ENCODE measurements around the gene SLFNL1. TPM values are rescaled to one million over a fixed set of nuclear protein-coding genes. Genes with fewer than 3 reads are reported as not detected.
A peak's percentile ranks its signal among the peaks of the same experiment; 100 is the strongest.

Gene SLFNL1
- 0.40 TPM for polyA plus RNA-seq (2013)

DNA sequence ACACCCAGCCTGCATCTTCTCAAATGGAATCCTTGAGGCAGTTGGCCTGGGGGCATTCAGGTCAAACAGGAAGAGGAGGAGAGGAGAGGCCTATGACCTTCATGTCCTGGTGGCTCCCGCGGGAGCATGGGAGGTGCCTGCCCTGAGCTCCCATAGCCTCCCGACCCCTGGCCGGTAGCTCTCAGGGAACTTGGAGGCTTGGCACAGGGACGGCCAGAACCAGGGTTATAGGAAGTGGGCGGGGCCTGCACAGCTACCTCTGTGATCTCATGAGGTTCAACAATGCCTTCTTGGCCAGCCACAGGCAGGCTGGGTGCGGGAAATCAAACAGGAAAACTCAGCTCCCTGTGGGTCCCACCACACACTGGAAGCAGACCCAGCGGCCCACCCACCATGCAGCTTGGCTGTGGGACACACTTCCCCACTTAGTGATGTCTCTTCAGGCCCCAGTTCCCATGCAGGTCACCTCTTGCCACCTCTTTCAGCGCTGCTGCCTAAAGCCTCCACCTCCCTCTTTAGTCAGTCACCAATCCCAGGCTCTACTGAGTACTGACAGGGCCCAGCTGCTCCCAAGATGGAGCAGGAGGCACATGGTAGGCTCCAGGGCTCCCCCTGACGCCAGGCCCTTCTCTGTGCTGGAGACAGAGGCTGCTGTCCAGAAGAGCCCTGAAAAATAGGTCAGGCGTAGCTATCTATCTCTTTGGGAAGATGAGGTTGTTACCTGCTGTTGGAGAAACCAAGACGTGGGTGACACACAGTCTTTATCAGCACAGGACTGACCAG is at the start of gene SLFNL1:
Gene SLFNL1, minus strand, starts transcription at position 200 of the 783 bp plus-strand sequence. CDS start 1,065 bp downstream, outside the sequence.
- CTCF ChIA-PET = interaction anchor here (2.9 kb wide), 1 partner anchor 18 kb away, joined by 10 read pairs; no protein-coding TSS in a partner anchor
- H3K4me1 ChIP-seq (ENCODE audit: control extremely low read depth in 1 of 4, control insufficient read depth in 4 of 4, insufficient read depth in 4 of 4, low read length in 3 of 4) = peaks cover 0 to 5% (median 0%) of the 10 kb centered on the region in 4 experiments
- no peaks in the 10 kb centered on the region for H3K27me3 ChIP-seq (replicated peaks in 2 of 5; ENCODE audit: control insufficient read depth in 4 of 5, insufficient read depth in 5 of 5, low read length in 4 of 5)
- H3K36me3 ChIP-seq (ENCODE audit: control insufficient read depth in 4 of 4, insufficient read depth in 4 of 4, low read length in 3 of 4) = peaks cover 5 to 58% (median 33%) of the 10 kb centered on the region in 4 experiments
- 82% methylated on average over 12 of the region's 12 CpGs for WGBS (ENCODE audit: insufficient coverage)
- POLR2A ChIA-PET = no interaction called here
- H3K27ac ChIP-seq (ENCODE audit: insufficient read depth in 1 of 2, low read depth in 1 of 2, low read length in 2 of 2, poor library complexity in 1 of 2, severe bottlenecking in 2 of 2) = no peak within 1 kb of the TSS
- H3K9me3 ChIP-seq (ENCODE audit: control extremely low read depth in 1 of 5, control insufficient read depth in 4 of 5, insufficient read depth in 2 of 5, low read depth in 1 of 5, low read length in 4 of 5) = no peaks in the 10 kb centered on the region
- no peak for DNase-seq
- no peak within 1 kb of the TSS for H3K4me3 ChIP-seq (ENCODE audit: control insufficient read depth in 1 of 7, extremely low read depth in 1 of 7, insufficient read depth in 4 of 7, low read depth in 2 of 7, low read length in 6 of 7)

DNA sequence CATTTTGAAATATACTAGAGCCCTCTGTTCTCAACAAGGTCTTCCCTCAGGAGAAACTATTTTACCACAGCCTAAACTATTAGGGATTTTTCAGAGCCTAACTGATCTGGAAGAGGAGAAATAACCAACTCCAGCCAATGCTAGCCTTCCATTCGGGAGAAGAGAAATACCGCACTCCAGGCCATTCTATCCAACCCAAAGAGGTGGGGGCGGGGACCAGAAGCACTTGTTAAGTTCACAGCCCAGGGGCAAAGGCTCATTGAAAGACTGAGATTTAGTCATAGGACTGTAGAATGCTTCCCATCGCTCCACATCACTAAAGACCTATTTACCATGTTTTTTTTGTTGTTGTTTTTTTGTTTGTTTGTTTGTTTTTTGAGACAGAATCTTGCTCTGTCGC is 35.4 kb upstream of the SLFNL1 start:
- H3K4me3 ChIP-seq (ENCODE audit: control insufficient read depth in 1 of 7, extremely low read depth in 1 of 7, insufficient read depth in 4 of 7, low read depth in 2 of 7, low read length in 6 of 7) = no peak overlapping the region
- no peaks in the 10 kb centered on the region for H3K27me3 ChIP-seq (replicated peaks in 2 of 5; ENCODE audit: control insufficient read depth in 4 of 5, insufficient read depth in 5 of 5, low read length in 4 of 5)
- peaks cover 19 to 62% (median 41%) of the 10 kb centered on the region in 4 experiments for H3K36me3 ChIP-seq (ENCODE audit: control insufficient read depth in 4 of 4, insufficient read depth in 4 of 4, low read length in 3 of 4)
- H3K27ac ChIP-seq (ENCODE audit: insufficient read depth in 1 of 2, low read depth in 1 of 2, low read length in 2 of 2, poor library complexity in 1 of 2, severe bottlenecking in 2 of 2) = no peak overlapping the region
- H3K9me3 ChIP-seq (ENCODE audit: control extremely low read depth in 1 of 5, control insufficient read depth in 4 of 5, insufficient read depth in 2 of 5, low read depth in 1 of 5, low read length in 4 of 5) = peaks cover 0 to 11% (median 0%) of the 10 kb centered on the region in 5 experiments
- ChIA-PET CTCF (no interaction called here), POLR2A (no interaction called here)
- no peak for DNase-seq
- peaks cover 0 to 5% (median 0%) of the 10 kb centered on the region in 4 experiments for H3K4me1 ChIP-seq (ENCODE audit: control extremely low read depth in 1 of 4, control insufficient read depth in 4 of 4, insufficient read depth in 4 of 4, low read length in 3 of 4)
- WGBS (ENCODE audit: insufficient coverage) = 96% methylated on average over 3 of the region's 5 CpGs

DNA sequence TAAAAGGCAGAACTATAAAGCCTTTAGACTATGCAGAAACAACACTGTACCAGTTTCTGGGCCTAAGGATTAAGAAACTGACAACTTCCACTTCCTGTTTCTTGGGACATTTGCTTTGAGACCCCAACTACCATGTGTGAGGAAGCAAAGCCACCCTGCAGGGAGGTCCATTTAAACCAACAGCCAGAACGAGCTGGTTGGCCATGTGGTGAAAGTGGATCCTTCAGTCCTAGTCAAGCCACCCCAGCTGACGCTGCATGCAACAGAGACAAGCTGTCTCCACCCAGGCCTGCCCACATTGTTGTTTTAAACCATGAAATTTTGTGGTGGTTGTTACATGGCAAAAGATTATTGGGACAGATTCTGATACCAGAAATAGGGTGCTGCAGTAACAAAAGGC is 31.8 kb upstream of the SLFNL1 start:
- Histone ChIP-seq H3K36me3 (ENCODE audit: control insufficient read depth in 4 of 4, insufficient read depth in 4 of 4, low read length in 3 of 4) (peaks cover 14 to 55% (median 33%) of the 10 kb centered on the region in 4 experiments), H3K27ac (ENCODE audit: insufficient read depth in 1 of 2, low read depth in 1 of 2, low read length in 2 of 2, poor library complexity in 1 of 2, severe bottlenecking in 2 of 2) (no peak overlapping the region), H3K4me1 (ENCODE audit: control extremely low read depth in 1 of 4, control insufficient read depth in 4 of 4, insufficient read depth in 4 of 4, low read length in 3 of 4) (peaks cover 0 to 5% (median 0%) of the 10 kb centered on the region in 4 experiments), H3K4me3 (ENCODE audit: control insufficient read depth in 1 of 7, extremely low read depth in 1 of 7, insufficient read depth in 4 of 7, low read depth in 2 of 7, low read length in 6 of 7) (no peak overlapping the region), H3K27me3 (replicated peaks in 2 of 5; ENCODE audit: control insufficient read depth in 4 of 5, insufficient read depth in 5 of 5, low read length in 4 of 5) (no peaks in the 10 kb centered on the region), H3K9me3 (ENCODE audit: control extremely low read depth in 1 of 5, control insufficient read depth in 4 of 5, insufficient read depth in 2 of 5, low read depth in 1 of 5, low read length in 4 of 5) (no peaks in the 10 kb centered on the region)
- ChIA-PET CTCF (no interaction called here), POLR2A (no interaction called here)
- DNase-seq = peak in 2 of 3 donors; percentile 22 to 41
- WGBS (ENCODE audit: insufficient coverage) = 60% methylated on average over 2 of the region's 2 CpGs

DNA sequence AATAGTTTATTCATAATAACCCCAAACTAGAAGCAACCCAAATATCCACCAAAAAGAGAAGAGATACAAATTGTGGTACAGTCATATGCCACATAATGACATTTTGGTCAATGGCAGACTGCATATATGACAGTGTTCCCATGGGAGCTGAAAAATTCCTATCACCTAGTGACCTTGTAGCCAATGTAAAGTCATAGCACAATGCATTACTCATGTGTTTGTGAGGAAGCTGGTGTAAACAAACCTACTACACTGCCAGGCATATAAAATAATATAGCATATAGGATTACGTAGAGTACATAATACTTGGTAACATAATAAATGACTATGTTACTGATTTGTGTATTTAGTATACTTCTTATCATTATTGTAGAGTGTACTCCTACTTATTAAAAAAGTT is 29.5 kb upstream of the SLFNL1 start:
- no peak for DNase-seq
- Histone ChIP-seq H3K27ac (ENCODE audit: insufficient read depth in 1 of 2, low read depth in 1 of 2, low read length in 2 of 2, poor library complexity in 1 of 2, severe bottlenecking in 2 of 2) (no peak overlapping the region), H3K9me3 (ENCODE audit: control extremely low read depth in 1 of 5, control insufficient read depth in 4 of 5, insufficient read depth in 2 of 5, low read depth in 1 of 5, low read length in 4 of 5) (no peaks in the 10 kb centered on the region), H3K27me3 (replicated peaks in 2 of 5; ENCODE audit: control insufficient read depth in 4 of 5, insufficient read depth in 5 of 5, low read length in 4 of 5) (no peaks in the 10 kb centered on the region), H3K4me3 (ENCODE audit: control insufficient read depth in 1 of 7, extremely low read depth in 1 of 7, insufficient read depth in 4 of 7, low read depth in 2 of 7, low read length in 6 of 7) (no peak overlapping the region), H3K4me1 (ENCODE audit: control extremely low read depth in 1 of 4, control insufficient read depth in 4 of 4, insufficient read depth in 4 of 4, low read length in 3 of 4) (peaks cover 0 to 5% (median 0%) of the 10 kb centered on the region in 4 experiments), H3K36me3 (ENCODE audit: control insufficient read depth in 4 of 4, insufficient read depth in 4 of 4, low read length in 3 of 4) (peaks cover 25 to 62% (median 43%) of the 10 kb centered on the region in 4 experiments)
- CTCF ChIA-PET = no interaction called here
- no CpG with 5 or more reads among the region's 1 CpG for WGBS (ENCODE audit: insufficient coverage)
- POLR2A ChIA-PET = no interaction called here

DNA sequence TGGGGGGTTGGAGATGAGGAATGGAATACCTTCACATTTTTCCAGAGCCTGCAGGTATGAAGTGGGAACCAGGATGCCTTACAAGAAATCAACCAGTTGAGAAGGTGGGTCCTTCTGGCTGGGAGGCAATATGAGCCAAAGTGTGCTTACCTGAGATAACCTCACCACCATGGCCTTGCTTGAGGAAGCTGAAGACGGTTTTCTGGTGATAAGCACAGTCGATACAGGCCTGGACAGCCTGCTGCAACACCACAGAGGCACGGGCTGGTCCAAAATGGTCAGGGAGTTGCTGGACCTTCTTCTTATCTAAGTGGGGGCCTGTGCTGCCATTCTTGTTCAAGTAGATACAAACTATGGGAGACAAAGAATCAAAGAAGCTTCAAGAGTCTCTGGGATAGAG is 27.0 kb upstream of the SLFNL1 start:
- peaks cover 0 to 4% (median 0%) of the 10 kb centered on the region in 4 experiments for H3K4me1 ChIP-seq (ENCODE audit: control extremely low read depth in 1 of 4, control insufficient read depth in 4 of 4, insufficient read depth in 4 of 4, low read length in 3 of 4)
- 96% methylated on average over 3 of the region's 3 CpGs for WGBS (ENCODE audit: insufficient coverage)
- POLR2A ChIA-PET = no interaction called here
- H3K36me3 ChIP-seq (ENCODE audit: control insufficient read depth in 4 of 4, insufficient read depth in 4 of 4, low read length in 3 of 4) = peaks cover 20 to 69% (median 46%) of the 10 kb centered on the region in 4 experiments
- no peak overlapping the region for H3K27ac ChIP-seq (ENCODE audit: insufficient read depth in 1 of 2, low read depth in 1 of 2, low read length in 2 of 2, poor library complexity in 1 of 2, severe bottlenecking in 2 of 2)
- CTCF ChIA-PET = interaction anchor here (1.2 kb wide), 1 partner anchor 13 kb away, joined by 3 read pairs; no protein-coding TSS in a partner anchor
- H3K9me3 ChIP-seq (ENCODE audit: control extremely low read depth in 1 of 5, control insufficient read depth in 4 of 5, insufficient read depth in 2 of 5, low read depth in 1 of 5, low read length in 4 of 5) = no peaks in the 10 kb centered on the region
- DNase-seq = no peak
- no peaks in the 10 kb centered on the region for H3K27me3 ChIP-seq (replicated peaks in 2 of 5; ENCODE audit: control insufficient read depth in 4 of 5, insufficient read depth in 5 of 5, low read length in 4 of 5)
- H3K4me3 ChIP-seq (ENCODE audit: control insufficient read depth in 1 of 7, extremely low read depth in 1 of 7, insufficient read depth in 4 of 7, low read depth in 2 of 7, low read length in 6 of 7) = no peak overlapping the region

DNA sequence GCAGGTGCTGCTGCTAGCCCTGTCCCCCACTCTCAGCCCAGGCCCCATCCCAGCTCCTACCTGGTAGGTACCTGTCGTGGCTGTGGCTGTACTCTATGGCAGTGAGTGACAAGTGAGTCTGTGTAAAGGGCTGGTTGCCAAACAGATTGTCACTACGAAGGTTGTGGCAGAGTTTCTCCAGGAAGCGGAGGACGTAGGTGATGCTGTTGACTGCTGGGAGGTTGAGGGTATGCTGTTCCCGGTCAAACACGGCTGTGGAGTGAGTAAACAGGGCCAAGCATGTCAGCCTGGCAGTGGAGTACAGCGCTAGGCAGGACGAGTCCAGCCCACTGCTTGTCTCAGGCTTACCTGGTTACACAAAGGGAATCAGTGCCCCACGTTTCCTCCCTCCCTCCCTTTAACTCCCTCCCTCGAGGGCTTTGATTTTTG is 24.8 kb upstream of the SLFNL1 start:
- no peaks in the 10 kb centered on the region for H3K9me3 ChIP-seq (ENCODE audit: control extremely low read depth in 1 of 5, control insufficient read depth in 4 of 5, insufficient read depth in 2 of 5, low read depth in 1 of 5, low read length in 4 of 5)

DNA sequence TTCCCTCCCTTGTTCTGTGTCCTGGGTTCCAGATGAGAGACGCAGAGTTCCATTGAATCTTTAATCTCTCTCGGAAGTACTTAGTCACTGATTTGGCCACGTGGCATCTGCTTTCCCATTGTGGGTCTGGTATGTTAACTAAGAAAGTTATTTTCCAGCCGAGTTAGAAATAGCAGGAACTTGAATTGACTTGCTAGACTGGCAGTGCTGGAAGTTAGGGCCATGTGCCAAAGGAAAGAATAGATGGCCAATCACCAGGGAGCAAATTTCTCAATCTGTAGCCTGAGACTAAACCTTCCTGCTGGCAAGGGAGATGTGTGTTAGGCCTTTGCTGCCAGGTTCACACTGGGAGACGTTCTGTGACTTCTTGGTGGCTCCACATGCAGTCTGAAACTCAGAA is 24.2 kb upstream of the SLFNL1 start:
- ChIA-PET POLR2A (no interaction called here), CTCF (no interaction called here)
- no peak overlapping the region for H3K27ac ChIP-seq (ENCODE audit: insufficient read depth in 1 of 2, low read depth in 1 of 2, low read length in 2 of 2, poor library complexity in 1 of 2, severe bottlenecking in 2 of 2)
- H3K27me3 ChIP-seq (replicated peaks in 2 of 5; ENCODE audit: control insufficient read depth in 4 of 5, insufficient read depth in 5 of 5, low read length in 4 of 5) = no peaks in the 10 kb centered on the region
- H3K9me3 ChIP-seq (ENCODE audit: control extremely low read depth in 1 of 5, control insufficient read depth in 4 of 5, insufficient read depth in 2 of 5, low read depth in 1 of 5, low read length in 4 of 5) = no peaks in the 10 kb centered on the region
- peaks cover 24 to 73% (median 47%) of the 10 kb centered on the region in 4 experiments for H3K36me3 ChIP-seq (ENCODE audit: control insufficient read depth in 4 of 4, insufficient read depth in 4 of 4, low read length in 3 of 4)
- 100% methylated on average over 5 of the region's 5 CpGs for WGBS (ENCODE audit: insufficient coverage)
- H3K4me3 ChIP-seq (ENCODE audit: control insufficient read depth in 1 of 7, extremely low read depth in 1 of 7, insufficient read depth in 4 of 7, low read depth in 2 of 7, low read length in 6 of 7) = no peak overlapping the region
- no peak for DNase-seq
- H3K4me1 ChIP-seq (ENCODE audit: control extremely low read depth in 1 of 4, control insufficient read depth in 4 of 4, insufficient read depth in 4 of 4, low read length in 3 of 4) = no peaks in the 10 kb centered on the region

More for the DNA sequence above, 24.8 kb upstream of the SLFNL1 start:
- ChIA-PET POLR2A (no interaction called here), CTCF (no interaction called here)
- Histone ChIP-seq H3K27ac (ENCODE audit: insufficient read depth in 1 of 2, low read depth in 1 of 2, low read length in 2 of 2, poor library complexity in 1 of 2, severe bottlenecking in 2 of 2) (no peak overlapping the region), H3K4me1 (ENCODE audit: control extremely low read depth in 1 of 4, control insufficient read depth in 4 of 4, insufficient read depth in 4 of 4, low read length in 3 of 4) (no peaks in the 10 kb centered on the region), H3K27me3 (replicated peaks in 2 of 5; ENCODE audit: control insufficient read depth in 4 of 5, insufficient read depth in 5 of 5, low read length in 4 of 5) (no peaks in the 10 kb centered on the region), H3K36me3 (ENCODE audit: control insufficient read depth in 4 of 4, insufficient read depth in 4 of 4, low read length in 3 of 4) (peaks cover 24 to 67% (median 44%) of the 10 kb centered on the region in 4 experiments), H3K4me3 (ENCODE audit: control insufficient read depth in 1 of 7, extremely low read depth in 1 of 7, insufficient read depth in 4 of 7, low read depth in 2 of 7, low read length in 6 of 7) (no peak overlapping the region)
- DNase-seq = no peak
- 94% methylated on average over 7 of the region's 10 CpGs for WGBS (ENCODE audit: insufficient coverage)

All from common myeloid progenitor, CD34-positive (primary cell).